Fibroblast of lung (primary cell): ENCODE measurements around the gene AGXT.

ENCODE experiments used
- EZH2 ChIP-seq: IDR thresholded peaks from 2 replicates; pipeline ENCODE4 v1.5.1; 2012; ENCODE audit warnings: low read length, control low read depth, mild to moderate bottlenecking; ENCODE audit errors: missing control alignments
- TF ChIP-seq, protein P1 (sequence below), 2 donors: IDR thresholded peaks in 1 of 2; conservative IDR thresholded peaks in 1 of 2; 1 replicate in 1 of 2; 2 replicates in 1 of 2; pipeline ENCODE4 v1.5.1; 2011 to 2012; ENCODE audit warnings: low read length in 2 of 2, control low read depth in 1 of 2, inconsistent platforms in 1 of 2, low read depth in 1 of 2, mild to moderate bottlenecking in 1 of 2

- TF ChIP-seq, protein P1, sequence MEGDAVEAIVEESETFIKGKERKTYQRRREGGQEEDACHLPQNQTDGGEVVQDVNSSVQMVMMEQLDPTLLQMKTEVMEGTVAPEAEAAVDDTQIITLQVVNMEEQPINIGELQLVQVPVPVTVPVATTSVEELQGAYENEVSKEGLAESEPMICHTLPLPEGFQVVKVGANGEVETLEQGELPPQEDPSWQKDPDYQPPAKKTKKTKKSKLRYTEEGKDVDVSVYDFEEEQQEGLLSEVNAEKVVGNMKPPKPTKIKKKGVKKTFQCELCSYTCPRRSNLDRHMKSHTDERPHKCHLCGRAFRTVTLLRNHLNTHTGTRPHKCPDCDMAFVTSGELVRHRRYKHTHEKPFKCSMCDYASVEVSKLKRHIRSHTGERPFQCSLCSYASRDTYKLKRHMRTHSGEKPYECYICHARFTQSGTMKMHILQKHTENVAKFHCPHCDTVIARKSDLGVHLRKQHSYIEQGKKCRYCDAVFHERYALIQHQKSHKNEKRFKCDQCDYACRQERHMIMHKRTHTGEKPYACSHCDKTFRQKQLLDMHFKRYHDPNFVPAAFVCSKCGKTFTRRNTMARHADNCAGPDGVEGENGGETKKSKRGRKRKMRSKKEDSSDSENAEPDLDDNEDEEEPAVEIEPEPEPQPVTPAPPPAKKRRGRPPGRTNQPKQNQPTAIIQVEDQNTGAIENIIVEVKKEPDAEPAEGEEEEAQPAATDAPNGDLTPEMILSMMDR (conservative IDR thresholded peaks at IDR 0.05 in 1 of 2, IDR thresholded peaks at IDR 0.05 in 1 of 2; ENCODE audit: low read depth in 1 of 2, low read length in 2 of 2) = no peak
- no peak for TF ChIP-seq EZH2
Observed at GRCh38 chr2:240819126-240819857, 49.3 kb upstream of the AGXT start.
